IPS-11a (cell line): ENCODE results near the gene CEP63.

Experiments used
- H3K4me3 ChIP-seq: one replicate; pipeline ENCODE4 v1.5.1; 2013; ENCODE audit warnings: low read depth, low read length, control low read depth

Gene CEP63

DNA sequence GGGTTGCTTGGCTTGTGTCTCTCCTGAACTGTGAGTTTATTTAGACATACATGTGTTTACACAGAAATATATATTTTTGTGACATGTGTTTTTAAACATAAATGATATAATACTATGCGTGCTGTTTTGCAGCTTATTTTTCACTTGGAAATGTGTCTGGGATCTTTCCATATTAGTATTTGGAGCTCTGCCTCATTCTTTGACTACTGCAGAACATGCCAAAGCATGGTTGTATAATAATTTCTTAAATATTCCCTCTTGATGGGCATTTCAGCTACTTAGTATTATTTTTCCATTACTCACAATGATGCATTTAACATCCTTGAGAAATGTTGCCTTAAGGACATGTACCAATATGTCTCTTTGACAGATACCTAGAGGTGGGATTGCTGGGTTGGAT is 19.5 kb upstream of the CEP63 start:
- H3K4me3 ChIP-seq, result no peak overlapping the region

DNA sequence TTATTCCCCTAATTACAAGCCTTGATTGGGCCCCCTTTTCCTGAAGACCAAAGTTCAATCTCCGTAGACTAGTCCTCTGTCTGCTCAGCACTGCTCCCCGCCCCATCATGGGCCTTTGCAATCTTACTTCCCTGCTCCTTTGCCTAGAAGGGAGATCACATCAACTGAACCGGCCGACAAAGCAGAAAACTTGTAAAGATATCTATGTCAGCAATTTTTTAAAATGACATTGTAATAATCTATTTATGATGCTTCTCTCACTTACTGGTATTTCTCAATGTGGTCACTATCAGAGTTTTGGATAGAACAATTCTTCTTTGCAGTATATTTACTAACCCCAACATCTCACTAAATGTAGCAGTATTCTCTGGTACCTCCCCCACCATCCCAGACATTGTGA is 17.3 kb upstream of the CEP63 start:
- H3K4me3 ChIP-seq, result no peak overlapping the region

- H3K4me3 ChIP-seq, result no peak overlapping the region
Measured at GRCh38 chr3:134471521-134472193, 14.2 kb upstream of the CEP63 start.

DNA sequence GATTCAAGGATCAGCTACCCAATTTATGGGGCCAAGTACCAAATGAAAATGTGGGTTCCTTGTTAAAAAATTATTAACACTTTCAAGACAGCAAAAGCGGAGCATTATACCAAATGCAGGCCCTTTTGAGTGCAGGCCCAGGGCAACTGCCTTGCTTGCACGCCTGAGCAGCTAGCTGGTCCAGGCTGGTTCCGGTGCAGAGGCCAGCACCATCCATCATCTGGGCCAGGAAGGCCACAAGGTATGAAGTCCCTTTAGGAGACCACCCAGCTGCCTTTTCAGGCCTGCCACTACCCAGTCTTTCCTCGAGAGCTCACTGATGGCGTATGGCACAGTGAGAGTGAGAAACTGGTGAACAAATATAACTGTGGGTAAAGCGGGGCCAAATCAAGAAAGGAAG is 13.0 kb upstream of the CEP63 start:
- H3K4me3 ChIP-seq, result no peak overlapping the region

DNA sequence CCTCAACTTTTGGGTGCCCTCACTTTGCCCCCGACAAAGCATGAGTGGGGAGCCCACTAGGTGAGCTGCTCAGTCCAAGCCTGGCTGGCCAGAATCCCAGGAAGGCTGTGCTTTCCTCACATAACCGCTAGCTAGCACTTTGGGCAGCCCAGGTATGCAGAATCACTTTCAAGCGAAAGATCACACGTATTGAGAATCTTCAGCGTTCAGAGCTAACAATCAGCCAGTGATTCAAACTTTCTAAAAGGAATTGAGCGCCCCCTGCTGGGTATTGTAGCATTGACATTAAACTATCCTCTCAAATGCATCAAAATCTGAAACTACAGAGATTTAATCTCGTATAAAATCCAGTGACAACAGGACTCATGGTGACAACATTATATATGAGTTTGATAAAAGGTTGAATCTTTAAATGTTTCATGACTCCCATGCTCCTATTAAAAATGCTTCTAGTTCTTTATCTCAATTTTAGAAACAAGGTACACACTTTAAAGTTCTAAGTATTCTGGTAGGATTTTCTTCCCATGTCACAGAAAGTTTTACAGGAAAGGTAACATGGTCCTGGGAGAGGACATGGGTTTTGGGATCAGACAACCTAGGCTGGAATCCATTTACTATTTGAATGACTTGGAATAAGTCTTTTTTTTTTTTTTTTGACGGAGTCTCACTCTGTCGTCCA is 11.8 kb upstream of the CEP63 start:
- H3K4me3 ChIP-seq, result no peak overlapping the region

DNA sequence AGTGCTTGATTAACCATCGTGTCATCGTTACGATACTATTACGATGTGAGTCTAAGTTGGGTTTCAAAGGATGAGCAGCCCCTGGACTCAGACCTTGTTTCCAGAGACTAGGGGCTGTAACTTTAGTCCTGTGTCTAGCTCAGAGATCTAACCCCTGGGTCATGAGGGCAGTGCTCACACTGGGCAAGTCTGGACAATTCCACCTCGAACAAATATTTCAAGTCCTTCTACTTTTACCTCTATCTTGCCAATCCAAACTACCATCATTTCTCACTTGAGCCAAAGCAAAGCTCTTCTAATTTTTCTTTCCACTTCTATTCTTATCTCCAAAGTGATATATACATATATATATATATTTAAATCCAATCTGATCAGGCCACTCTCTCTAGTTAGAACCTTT is 10.9 kb upstream of the CEP63 start:
- no peak overlapping the region for H3K4me3 ChIP-seq

- H3K4me3 ChIP-seq, result no peak overlapping the region
Measured at GRCh38 chr3:134476306-134476705, 9.6 kb upstream of the CEP63 start.

GRCh38 chr3:134477002-134477401 is 8.9 kb upstream of the CEP63 start:
- H3K4me3 ChIP-seq, result no peak overlapping the region

DNA sequence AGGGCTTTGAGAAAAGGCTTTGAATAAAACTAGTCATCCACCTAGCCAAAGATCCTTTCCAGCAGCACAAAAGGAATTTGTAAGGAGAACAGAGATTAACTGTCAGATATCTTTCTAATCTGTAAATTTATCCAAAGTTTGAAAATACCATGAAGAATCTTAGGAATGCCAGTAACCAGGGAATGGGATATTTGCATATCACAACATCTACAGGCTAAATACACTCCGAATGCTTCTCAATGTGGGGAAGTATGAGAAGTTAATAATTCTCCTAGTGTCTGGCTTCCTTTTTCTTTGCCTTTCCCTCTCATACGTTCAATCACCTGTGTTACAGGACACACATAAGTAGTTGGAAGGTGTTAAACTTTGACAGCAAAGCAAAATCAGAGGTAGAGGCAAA is 7.9 kb upstream of the CEP63 start:
- H3K4me3 ChIP-seq, result no peak overlapping the region

- H3K4me3 ChIP-seq, result no peak overlapping the region
Measured at GRCh38 chr3:134480546-134480945, 5.3 kb upstream of the CEP63 start.

- no peak overlapping the region for H3K4me3 ChIP-seq
Measured at GRCh38 chr3:134481166-134481565, 4.7 kb upstream of the CEP63 start.

GRCh38 chr3:134482622-134483021 is 3.2 kb upstream of the CEP63 start:
- H3K4me3 ChIP-seq, result no peak overlapping the region

GRCh38 chr3:134483195-134483900 is 2.5 kb upstream of the CEP63 start:
- no peak overlapping the region for H3K4me3 ChIP-seq

DNA sequence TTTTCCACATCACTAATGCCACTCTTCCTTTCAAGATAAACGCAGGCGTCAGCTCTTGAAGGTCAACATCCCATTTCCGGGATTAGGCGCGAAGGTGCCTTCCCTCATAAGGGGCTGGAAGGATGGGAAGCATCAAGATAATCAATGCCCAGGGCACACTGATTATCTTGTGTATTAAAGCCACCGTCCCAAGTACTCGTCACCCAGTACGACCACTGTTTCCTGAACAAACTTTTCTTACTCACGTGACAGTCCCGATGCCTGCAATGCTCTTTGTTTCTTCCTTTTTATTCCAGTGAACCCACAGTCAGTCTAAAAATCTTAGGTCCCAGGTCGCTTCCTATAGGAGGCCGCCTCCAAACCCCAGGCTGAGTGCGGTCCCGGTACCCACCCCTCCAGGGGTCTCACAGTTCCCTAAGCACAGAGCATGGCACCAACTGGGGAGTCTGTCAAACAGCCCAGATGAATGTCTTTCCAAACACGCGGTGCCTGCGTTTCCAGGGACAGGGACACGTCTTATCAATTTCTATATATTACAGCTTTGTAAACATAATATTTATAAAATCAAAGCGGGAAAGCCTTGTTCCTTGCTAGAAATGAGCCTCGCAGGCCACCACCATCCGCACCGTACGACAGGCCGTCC is 661 bp upstream of the CEP63 start:
- peak overlapping the region; percentile 90 for H3K4me3 ChIP-seq

DNA sequence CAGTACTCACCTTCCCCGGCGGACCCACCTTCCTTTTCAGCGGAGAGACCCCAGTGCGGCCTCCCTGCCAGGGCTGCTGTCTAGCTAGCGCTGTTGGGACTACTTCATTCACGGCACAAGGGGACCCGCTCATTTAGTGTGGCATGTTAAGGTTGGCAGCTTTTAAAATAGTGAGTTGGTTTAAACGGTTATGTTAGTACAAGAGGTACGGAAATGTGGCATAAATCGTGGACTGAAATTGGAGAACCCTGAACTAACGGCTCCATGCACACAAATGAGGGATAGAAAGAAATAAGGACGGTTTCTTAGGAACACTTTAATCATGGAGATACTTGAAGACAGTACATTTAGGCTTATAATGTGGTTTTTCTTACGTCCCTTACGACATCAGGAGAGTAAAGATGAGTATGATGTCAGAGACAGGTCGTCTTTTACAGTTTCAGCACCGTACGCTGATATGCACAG is 752 bp downstream of the CEP63 start:
- peak overlapping the region; percentile 90 for H3K4me3 ChIP-seq

GRCh38 chr3:134487406-134487805 is 1.5 kb downstream of the CEP63 start:
- no peak overlapping the region for H3K4me3 ChIP-seq

- no peak overlapping the region for H3K4me3 ChIP-seq
Measured at GRCh38 chr3:134494495-134494894, 8.6 kb downstream of the CEP63 start.

DNA sequence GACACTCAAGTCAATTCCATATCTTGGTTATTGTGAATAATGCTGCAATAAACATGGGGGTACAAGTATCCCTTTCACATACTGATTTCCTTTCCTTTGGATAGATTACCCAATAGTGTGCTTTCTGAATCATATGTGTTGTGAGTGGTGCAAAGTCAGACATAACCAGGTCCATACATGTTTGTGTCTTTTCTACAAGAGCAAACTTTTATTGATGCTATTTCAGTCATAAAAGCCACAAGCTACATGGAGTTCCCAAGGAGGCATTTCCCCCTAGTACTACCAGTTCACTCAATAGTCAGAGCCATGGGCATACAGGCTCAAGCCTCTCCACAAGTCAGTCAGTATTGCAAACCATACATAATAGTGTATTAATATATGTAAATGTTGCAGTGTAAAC is 10.1 kb downstream of the CEP63 start:
- H3K4me3 ChIP-seq, result no peak overlapping the region

DNA sequence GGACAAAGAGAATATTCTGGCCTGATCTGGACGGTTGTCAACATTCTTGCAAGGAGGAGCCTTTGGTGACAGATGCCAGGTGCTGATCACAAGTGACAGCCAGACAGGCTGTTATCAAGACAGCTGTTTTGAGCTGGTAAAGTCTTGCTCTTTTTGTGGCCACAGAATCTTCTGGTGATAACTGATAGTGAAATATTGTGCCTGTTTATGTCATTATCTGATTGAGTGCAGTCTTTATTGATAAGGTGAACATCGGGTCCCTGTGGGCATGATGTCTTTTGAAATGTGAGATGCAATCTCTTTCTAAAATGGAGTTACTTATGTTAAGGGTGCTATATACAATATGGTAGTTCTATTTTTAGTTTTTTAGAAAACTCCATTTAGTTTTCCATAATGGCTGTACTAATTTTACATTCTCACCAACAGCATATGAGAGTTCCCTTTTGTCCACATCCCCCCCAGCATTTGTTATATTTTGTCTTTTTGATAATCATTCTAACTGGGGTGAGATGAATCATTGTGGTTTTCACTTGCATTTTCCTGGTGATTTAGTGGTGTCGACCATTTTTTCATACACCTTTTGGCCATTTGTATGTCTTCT is 10.7 kb downstream of the CEP63 start:
- no peak overlapping the region for H3K4me3 ChIP-seq

DNA sequence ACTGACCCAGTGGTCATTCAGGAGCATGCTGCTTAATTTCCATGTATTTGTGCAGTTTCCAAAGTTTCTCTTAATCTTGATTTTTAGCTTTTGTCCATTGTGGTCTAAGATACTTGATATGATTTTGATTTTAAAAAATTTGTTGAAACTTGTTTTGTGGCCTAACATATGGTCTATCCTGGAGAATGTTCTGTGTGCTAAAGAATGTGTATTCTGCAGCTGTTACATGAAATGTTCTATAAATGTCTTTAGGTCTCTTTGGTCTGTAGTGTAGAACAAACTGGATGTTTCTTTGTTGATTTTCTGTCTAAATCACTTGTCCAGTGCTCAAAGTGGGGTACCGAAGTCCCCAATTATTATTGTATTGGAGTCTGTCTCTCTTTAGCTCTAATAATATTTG is 17.4 kb downstream of the CEP63 start:
- H3K4me3 ChIP-seq, result no peak overlapping the region

- no peak overlapping the region for H3K4me3 ChIP-seq
Measured at GRCh38 chr3:134504132-134504531, 18.3 kb downstream of the CEP63 start.
